CD4-positive, alpha-beta T cell treated with Interleukin-17A for 4 hours (primary cell): ENCODE data around the gene KAT2B.

Experiments
- DNase-seq: peaks from one replicate; pipeline ENCODE4 v3.0.0-alpha.2; 2020; ENCODE audit warnings: mixed read lengths

KAT2B gene

DNA sequence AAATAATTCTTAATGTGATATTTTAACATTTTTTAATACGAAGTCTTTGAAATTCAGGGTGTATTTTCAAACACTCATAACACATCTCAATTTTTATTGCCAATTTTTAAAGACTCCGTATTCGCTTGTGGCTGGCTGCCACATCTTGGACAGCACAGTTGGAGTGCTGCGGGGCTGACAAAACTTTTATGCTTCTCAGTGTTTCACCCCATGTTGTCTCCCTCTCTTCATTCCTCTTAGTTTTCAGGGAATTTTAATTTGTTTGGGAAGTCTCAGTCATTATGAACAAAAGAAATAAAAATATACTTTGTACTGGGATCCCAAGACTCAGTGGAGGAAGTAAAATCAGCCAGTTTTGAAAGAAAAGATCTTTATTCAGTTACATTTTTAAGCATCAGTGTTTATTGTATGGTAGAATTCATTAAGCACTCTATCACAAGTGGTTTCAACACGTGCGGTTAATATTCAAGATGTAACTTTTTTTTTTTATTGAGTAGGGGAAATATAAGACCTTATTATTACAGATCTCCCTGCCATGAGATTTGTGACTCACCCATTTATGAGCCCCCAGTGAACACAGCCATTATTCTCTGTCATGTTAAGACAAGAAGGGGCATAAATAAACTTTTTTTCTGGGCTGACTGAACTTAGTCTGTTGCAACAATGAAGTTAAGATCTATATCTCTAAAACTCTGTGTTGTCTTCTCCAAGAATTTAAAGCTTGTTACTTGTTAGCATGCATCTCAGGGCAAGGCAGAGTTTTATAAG, 26.8 kb downstream of the KAT2B start:
- DNase-seq, result no peak

DNA sequence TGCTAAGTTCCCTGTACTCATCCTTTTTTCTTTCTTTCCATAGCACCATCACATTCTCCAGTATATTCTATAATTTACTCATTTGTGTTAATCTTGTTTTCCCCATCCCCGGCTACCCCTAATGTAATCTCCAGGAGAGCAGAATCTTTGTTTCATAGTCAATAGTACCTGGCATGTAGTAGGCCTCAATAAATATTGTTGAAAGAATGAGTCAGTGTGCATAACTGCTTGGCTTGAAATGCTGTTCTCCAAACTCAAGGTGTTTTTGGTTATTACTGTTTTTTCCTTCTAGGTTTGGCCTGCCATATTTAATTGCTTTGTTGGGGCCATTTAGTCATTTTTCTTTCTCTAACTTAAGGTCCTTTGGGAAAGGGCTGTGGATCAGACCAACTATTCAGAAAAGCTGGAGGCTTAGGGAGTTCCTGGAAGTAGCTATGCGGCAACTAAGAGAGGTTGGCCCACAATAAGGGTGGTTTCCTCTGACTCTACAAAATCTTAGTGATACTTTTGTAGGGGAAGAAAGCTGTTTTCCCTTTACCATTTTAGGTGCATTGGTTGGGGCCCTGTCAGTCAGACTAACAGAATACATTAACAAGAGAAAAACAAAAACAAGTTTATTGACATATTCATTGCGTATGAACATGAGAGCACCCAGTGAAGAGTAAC, 28.4 kb downstream of the KAT2B start:
- DNase-seq, result no peak

DNA sequence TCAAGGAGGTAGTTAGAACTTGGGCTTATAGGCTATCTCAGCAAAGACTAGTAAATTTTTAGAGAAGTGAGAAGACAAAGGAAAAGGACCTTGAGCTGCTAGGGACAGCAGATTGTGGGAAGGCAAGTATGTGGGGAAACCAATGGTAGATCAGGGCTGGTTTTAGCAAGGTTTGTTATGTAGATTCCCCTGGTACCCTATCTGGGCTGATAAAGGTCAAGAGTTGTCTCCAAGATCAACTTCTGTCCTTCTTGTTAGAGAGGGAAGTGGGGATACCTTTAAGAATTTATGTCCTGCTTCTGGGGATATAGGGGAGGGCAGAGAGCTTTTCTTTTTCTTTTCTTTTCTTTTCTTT, 28.9 kb downstream of the KAT2B start:
- DNase-seq, result no peak

DNA sequence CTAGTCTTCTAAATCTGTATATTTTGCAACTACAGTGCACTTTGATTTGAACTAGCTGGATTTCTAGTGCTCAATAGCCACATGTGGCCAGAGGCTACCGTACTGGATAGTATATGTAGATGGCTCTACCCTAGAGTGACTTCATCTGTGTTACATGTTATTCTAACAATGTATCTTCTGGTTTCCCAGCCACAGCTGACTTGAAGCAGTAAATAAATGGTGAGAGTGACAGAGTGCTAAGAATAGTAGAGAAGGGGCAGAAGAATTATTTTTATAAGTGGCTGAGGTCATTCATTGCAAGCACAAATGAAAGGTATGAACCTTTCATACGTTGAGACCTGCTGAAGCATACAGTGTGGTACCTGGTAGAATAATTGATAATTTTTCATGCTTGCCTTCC, 30.9 kb downstream of the KAT2B start:
- no peak for DNase-seq

DNA sequence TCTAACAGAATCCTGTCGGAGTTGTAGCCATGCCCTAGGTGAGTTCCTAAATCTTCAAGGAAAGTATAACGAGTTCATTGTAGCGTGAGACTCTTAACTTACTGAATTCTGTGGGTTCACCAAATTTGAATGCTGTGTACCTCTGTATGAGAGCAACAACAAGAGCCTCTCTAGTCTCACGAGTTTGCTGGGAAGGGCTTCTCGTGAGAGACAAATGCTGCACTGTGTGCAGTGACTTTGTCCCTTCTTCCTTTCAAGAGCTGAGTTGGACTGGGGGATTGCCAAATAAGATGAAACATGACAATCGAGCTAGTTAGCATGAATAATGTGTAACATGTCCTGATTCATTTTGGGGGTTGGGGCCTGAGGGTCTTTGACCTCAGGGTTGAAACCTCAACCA, 32.2 kb downstream of the KAT2B start:
- no peak for DNase-seq

DNA sequence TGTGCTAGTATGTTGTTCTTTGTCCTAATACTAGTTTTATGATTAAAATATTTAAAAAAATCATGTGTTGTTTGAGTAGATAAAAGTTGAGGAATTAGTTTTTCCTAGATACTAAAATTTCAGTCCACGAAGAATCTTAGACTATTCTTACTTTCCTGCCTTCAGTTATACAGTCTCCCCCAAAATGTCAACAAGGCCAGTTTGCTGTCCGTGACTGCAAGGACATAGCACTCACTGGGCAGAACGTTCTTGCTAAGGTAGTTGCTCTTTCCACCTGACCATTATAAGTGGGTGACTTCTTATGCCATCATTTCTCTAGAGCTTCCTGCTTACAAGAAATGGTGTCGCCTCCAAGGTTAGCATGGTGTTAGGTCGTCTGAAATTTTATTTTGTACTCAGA, 32.8 kb downstream of the KAT2B start:
- no peak for DNase-seq

DNA sequence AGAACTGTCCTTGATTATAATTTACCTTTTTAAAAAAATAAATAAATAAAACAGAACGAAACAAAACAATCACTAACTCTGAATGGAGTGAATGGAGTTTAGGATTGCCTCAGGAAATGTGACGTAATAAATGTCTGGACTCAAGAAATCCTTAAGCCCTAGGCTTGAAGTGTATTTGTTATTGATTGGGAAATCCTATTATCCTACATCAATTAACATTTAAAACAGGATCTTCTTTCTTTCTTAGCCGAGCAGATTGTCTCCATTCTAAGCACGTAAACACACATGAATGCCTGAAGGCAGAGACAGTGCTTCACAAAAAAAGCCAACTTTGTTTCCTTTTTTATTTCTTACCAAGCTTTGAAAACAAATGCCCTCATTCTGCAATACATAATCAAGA, 33.4 kb downstream of the KAT2B start:
- DNase-seq, result no peak

DNA sequence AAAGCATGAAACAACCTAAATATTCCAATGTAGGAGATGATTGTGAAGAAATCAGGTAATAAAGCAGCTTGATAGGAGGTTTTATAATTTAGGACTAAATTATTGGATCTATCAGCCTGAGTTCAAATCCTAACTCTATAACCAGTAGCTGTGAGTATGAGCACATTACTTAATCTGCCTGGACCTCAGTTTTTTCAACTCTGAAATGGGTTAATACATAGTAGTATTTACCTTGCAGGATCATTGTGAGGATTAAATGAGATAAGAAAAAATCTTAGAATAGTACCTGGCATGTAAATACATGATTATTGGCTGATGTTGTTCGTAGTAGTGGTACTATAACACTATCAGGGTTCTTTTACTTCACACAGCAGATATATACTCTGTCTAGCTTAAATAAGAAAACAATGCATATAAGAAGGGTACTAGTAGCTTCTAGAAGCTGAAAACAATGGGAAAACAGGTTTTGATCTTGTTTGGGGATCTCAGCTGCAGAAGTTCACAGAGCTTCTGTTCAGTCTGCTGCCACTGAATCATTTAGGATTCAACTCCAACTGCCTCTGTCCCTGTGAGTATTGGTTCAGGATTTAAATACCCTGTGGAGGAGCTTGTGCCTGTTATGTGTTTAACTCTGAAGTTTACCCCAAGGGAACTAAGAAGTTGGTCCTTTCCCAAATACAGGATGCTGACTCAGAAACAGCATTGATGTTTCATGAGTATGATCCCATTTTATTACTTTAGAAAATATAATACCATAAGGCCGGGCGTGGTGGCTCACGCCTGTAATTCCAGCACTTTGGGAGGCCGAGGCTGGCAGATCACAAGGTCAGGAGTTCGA, 34.2 kb downstream of the KAT2B start:
- DNase-seq, result no peak

DNA sequence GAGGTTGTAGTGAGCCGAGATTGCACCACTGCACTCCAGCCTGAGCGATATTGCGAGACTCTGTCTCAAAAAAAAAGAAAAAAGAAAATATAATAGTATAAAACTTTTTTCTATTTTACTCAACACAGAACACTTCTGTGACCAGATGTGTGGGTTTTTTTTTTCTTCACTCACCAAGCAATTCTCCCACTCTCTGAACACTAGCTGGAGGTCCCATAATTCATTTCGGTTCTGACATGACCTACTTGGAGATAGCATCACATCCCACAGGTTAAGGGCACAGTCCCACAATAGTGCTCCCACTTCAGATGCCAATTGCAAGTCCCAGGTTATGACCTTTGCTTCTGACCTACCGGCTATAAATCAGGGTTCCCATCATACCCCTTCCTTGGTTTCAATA, 35.0 kb downstream of the KAT2B start:
- no peak for DNase-seq

DNA sequence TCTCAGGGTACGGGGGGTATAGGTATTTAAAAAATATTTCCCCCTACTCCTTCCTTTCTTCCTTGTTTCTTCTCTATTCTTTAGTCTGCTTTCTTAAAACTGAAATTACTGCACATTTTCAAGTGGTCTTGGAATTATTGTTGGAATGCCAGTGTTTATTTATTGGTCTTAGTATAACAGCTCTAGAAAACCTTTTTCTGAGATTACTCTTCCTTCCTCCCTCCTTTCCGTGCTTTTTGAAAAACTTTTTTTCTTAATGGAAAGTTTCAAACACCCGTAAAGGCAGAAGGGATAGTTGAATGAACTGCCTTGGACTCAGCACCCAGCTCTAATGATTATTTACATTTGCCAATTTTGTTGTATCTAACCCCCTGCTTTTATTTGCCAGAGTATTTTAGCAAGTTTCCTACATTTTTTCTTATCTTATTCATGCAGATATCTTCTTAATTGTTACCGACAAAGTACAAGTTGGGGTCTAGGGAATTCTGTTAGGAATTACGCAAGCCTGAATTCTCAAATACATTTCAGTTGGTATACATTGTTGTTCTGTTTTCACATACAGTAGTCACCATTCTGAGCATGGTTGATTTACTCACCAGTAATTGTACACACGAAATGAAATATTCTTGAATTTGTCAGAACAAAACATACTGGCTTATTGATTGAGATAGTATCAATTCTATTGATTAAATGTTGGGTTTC, 36.2 kb downstream of the KAT2B start:
- DNase-seq, result no peak

DNA sequence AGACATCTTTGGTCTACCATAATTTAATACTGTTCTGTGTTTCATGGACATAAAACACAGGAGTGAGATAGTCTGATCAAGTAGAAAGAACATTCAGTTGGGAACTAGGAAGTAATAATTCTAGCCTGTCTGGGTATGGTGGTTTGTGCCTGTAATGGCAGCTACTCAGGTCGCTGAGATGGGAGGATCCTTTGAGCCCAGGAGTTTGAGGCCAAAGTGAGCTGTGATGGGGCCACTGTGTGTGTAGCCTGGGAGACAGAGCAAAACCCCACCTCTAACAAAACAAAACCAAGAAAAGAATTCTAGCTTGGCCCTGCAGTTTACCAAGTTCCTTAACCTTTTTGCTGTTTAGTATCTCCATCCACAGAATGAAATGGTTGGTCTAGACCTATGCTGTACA, 36.8 kb downstream of the KAT2B start:
- no peak for DNase-seq

DNA sequence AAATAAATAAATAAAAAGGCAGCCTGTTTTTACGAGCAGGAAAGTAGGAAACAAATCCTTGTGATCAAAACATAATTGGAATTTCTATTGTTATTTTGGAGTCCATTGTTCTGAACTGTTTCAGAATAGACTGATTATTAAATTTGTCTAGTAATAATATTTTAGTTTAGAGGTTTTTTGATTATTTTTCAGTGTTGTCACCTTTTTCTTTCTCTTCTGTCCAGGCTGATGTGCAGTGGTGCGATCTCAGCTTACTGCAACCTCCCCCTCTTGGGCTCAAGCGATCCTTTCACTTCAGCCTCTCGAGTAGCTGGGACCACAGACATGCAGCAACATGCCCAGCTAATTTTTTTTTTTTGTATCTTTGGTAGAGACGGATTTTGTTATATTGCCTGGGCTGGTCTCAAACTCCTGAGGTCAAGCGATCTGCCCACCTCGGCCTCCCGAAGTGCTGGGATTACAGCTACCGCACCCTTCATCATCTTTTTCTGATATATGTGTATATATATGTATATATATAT, 38.0 kb downstream of the KAT2B start:
- DNase-seq, result no peak

DNA sequence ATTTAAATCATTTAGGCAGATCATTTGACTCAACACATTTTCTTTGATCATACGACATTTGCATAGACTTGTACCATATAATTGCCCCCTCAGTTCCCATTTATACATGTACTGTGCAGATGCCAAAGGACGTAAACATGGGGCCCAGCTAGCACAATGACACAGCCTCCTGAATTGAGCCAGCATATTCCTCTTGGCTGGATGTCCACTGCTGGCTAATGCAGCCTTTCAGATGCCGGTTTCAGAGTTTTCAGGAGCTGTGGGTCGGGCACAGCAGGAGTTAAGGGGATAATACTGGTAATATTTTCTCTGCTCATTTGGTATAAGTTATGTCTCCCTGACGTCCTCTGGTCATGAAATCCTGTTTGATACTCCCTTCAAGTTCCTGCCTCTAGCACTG, 39.4 kb downstream of the KAT2B start:
- no peak for DNase-seq

DNA sequence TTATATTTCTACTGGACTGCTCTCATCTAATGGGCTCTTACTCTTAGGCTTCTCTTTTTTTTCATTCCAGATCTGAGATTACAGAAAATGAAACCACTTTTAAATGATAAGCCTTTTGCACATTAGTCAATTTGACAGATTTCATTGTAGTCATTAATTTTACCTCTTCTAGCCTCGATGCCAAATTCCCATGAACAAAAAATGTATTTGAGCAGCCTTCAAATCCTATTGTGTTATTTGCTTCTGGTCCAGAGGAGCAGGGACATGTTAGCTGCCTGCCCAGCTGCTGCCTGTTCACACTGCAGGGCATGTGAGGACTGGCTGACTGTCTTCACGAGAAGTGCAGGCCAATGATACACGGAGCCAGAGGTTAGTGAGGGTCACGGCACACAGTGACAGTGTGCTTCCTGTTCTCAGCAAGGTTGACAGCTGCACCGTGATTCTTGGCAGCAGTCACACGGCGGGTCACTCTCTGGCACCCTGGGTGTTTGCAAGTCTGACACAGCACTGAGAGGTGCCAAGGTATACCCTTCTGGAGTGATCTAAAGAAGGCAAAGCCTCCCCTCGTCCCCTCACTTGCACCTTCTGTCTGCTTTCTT, 40.8 kb downstream of the KAT2B start:
- peak; percentile 38 for DNase-seq

DNA sequence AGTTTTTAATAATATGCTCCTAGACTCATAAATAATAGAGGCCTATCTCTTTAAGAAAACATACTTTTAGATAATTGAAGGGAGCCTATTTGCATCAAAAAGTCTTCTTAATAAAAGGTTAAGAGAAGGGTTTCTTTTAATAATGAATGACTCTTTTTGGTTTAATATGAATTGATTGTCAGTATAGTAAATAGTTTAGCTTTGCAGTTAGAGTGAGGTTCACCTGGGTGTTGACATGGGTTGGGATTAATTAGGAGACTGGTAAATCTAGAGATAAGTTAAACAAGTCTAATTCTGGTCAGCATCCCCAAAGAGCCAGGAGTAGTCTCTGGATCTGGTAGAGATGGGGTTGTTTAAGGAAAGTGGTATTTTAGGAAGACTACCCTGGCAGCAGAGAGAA, 43.0 kb downstream of the KAT2B start:
- no peak for DNase-seq

DNA sequence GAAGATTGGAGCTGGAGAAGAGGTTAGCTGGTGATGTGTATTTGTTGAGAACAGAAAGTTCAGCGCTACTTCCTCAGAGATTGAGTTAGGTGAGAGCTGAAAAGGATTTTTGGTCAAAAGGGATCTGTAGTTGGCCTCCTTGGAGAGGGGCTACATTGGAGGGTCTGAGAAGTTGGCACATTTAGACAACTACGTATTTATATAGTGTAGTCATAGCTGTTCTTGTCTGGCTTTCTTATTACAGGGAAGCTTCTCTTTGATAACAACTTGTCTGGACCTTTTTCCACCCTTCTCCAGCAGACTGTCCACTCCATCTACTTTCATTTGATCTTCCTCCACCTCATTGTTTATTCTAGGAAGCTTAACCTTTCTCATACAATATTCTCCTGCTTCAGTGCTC, 43.7 kb downstream of the KAT2B start:
- DNase-seq, result no peak

DNA sequence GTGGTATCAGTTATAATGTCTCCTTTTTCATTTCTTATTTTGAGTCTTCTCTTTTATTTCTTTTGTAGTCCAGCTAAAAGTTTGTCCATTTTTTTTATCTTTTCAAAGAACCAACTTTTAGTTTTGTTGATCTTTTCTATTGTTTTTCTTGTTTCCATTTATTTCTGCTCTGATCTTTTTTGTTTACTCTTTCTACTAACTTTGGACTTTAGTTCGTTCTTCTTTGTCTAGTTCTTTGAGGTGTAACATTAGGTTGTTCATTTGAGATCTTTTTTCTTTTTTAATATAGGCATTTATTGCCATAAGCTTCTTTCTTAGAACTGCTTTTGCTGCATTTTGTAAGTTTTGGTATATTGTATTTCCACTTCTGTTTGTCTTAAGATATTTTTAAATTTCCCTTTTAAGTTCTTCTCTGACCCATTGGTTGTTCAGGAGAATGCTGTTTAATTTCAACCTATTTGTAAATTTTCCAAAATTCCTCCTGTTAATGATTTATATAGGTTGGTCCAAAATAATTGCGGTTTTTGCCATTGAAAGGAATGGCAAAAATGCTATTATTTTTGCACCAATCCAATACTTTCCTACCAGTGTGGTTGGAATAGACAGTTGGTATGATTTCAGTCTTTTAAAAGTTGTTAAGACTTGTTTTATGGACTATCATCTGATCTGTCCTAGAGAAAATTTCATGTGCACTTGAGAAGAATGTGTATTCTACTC, 51.2 kb downstream of the KAT2B start:
- DNase-seq, result no peak

DNA sequence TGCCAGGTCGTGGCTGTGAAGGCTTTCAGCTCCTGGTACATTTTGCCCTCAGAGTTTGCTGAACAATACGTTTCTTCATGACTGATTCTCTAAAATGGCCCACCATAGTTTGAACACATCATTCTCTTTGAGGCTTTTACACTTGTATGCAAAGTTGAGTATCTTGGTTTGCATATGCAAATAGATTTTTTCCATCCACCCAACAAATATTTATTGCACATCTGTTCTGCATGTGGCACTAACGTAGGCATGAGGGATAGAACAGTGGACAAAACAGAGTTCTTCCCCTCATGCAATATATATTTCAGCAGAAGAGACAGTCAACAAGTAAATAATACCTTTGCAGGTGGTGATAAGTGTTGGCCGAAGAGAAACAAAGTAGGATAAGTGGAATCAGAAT, 55.2 kb downstream of the KAT2B start:
- DNase-seq, result no peak

DNA sequence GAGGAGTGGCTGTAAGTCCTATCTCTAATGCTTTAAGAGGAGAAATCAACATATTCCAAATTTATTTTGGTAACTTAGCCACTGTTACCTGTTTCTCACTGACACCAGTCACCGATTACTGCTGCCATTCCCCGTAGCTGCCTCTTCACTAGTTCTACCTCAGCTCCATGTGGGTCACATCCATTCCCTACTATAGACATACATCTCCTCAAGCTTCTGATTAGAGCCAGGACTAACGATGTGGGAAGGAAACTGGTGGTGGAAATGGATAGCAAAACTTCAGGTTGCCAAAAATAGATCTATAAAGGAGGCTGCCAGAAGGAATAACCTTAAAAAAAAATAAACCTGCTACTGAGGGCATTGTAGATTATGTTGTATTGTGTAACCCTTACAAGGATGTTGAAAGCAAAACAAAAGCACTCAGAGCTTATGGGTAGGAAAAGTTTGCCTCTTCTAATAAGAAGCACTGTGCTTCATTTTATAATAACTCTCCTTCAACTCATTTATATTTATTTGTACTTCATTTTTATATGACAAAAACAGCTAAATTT, 56.0 kb downstream of the KAT2B start:
- DNase-seq, result no peak

DNA sequence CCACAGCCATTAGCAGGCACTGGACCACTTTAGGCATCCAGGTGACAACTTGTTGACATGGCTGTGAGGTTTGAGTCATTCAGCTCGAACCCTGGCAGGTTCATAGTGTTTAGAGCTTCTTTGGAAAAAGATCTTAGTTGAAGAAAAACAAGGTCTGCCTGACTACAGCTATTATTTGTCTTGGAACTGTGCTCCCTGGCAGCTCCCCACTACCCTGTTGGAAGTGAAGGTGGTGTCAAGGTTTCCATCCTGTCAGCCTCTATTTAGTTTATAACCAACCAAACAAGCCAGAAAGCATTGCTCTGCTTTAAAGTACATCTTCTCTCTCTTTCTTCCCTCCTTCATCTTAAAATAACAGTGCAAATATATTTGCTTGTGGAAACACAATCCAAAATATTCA, 56.8 kb downstream of the KAT2B start:
- DNase-seq, result no peak

DNA sequence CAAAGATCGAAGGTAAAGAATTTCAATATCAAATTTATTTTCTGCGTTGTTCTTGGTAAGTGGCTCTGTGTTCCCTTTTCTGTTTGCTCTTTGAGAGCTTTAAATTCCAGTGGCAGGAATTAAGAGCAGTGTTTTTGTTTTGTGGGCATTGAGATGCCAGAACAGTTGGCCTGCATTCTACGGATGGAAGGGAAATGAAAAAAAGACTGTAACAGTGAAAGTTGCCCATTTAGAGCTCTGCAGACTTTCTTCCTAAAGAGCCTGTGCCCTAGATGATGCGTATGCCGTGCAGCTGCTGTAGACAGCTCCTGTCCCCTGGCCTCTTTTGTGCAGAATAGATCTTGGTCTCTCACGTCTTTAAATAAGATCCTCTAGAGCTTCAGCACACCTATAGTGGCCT, 58.8 kb downstream of the KAT2B start:
- no peak for DNase-seq

DNA sequence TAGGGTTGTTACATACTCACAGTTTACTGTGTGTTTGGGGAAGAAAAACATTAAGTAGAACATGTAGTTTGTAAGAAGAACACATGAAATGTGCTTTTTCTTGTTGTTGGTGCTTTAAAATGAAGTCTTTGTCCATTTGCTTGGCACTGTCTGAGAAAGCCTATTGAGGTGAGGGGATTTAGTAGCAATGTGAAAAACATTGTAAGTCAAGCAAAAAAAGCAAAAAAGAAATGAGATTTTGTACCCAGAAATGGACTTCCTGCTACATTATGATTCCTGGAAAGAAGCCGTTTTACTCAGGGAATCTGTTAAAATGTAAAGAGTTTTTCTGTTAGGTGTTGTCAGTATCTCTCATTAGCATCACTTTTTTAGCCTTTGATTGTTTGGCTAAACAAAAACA, 59.9 kb downstream of the KAT2B start:
- DNase-seq, result no peak
